GM18511 (cell line): Measurements from ENCODE around the gene NFAT5.
"Not testable (repeated sequence)": the region's sequence is repeated elsewhere in the genome, so short reads cannot be mapped to it uniquely, and the experiment has no call there.

Experiments
- ATAC-seq: cut with Tn5 transposase; IDR thresholded peaks from one replicate; pipeline ENCODE4 v1.9.1; 2021; ENCODE audit warnings: mild to moderate bottlenecking, moderate library complexity; ENCODE audit not compliant: unreplicated experiment

NFAT5 gene

DNA sequence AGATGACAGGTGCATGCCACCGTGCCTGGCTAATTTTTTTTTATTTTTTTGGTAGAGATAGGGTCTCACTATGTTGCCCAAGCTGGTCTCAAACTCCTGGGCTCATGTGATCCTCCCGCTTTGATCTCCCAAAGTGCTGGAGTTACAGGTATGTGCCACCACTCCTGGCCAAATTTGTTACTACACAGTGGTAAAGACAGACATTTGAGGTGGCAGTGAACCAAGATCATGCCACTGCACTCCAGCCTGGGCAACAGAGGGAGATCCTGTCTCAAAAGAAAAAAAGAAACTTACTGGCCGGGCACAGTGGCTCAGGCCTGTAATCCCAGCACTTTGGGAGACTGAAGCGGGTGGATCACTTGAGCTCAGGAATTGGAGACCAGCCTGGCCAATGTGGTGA lies 163.3 kb downstream of the NFAT5 start:
- ATAC-seq = not testable (repeated sequence)

DNA sequence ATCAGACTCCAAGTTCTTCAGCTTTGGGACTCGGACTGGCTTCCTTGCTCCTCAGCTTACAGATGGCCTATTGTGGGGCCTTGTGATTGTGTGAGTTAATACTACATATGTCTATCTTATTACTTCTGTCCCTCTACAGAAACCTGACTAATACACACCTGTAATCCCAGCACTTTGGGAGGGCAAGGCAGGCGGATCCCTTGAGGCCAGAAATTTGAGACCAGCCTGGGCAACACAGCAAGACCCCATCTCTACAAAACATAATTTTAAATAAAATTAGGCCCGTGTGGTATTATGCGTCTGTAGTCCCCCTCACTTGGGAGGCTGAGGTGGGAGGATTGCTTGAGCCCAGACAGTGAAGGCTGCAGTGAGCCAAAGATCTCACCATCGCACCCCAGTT lies 165.5 kb downstream of the NFAT5 start:
- not testable (repeated sequence) for ATAC-seq

DNA sequence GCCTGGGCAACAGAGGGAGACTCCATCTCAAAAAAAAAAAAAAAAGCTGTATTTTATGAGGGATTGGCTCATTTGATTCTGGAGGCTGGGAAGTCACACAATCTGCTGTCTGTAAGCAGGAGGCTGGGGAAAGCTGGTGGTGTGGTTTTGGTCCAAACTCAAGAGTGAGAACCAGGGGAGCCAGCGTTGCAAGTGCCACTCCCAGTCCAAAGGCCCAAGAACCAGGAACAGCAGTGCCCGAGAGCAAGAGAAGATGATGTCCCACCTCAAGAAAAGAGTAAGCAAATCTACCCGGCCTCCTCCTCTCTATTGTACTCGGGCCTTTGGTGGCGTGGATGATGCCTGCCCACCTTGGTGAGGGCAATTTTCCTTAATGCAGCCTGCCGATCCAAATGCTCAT lies 166.3 kb downstream of the NFAT5 start:
- ATAC-seq = no peak

DNA sequence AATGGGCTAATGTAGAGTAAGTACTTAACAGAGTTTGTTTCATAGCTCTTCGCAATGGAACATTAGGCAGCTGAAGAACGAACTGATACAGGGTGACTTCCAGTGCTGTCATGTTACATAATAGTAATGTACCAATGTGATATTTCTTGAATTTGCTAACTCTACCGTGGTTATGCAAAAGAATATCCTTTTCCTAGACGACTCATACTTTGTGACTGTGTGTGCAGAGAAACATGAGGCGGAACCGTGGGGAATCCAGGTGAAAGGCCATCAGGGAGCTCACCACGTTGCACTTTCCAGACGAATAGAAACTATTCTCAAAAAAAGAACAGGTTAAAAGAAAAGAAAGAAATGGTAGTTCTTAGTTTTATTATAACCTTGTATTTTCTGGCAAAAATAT lies 175.8 kb downstream of the NFAT5 start:
- ATAC-seq = no peak

DNA sequence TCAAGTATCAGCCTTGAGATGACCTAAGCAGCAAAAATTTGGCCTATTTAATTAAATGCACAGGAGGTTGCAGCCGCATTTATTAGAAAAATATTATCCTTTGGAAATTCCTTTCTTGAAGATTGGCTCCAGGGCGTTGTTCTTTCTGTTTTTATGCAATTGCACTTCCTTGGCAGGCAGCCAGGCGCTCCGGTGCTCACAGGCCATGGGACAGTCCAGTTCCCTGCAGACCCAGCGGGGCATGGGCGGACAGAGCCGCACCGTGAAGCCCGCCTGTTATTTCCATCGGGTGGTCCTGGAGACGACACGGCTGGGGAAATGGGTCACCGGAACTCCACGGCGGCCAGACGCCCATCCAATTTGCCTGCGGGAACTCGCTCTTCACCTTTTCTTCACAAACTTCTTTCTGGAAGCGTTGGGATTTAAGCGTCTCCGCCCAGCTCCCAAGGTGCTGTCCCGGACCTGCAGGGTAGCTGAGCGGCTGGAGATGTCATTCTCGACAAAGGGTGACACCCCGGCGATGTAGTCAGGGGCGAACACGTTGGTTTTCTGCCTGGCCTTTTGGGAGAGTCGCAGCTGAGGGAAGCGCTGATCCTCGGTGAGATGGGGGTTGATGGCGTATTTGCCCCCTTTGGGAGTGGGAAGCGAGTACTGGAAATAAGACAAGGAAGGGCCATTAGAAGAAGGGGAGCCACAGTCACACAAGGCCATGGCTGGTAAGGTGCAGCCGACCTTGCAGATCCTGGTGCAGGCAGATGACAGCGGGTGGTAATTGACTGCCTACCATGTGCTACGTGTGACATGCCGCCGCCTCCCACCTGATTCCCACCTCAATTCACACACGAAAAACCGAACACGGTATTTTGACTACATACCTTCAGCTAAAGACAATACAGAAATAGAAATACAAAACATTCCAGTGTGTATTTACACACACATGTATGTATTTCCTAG lies 176.5 kb downstream of the NFAT5 start:
- ATAC-seq = no peak

DNA sequence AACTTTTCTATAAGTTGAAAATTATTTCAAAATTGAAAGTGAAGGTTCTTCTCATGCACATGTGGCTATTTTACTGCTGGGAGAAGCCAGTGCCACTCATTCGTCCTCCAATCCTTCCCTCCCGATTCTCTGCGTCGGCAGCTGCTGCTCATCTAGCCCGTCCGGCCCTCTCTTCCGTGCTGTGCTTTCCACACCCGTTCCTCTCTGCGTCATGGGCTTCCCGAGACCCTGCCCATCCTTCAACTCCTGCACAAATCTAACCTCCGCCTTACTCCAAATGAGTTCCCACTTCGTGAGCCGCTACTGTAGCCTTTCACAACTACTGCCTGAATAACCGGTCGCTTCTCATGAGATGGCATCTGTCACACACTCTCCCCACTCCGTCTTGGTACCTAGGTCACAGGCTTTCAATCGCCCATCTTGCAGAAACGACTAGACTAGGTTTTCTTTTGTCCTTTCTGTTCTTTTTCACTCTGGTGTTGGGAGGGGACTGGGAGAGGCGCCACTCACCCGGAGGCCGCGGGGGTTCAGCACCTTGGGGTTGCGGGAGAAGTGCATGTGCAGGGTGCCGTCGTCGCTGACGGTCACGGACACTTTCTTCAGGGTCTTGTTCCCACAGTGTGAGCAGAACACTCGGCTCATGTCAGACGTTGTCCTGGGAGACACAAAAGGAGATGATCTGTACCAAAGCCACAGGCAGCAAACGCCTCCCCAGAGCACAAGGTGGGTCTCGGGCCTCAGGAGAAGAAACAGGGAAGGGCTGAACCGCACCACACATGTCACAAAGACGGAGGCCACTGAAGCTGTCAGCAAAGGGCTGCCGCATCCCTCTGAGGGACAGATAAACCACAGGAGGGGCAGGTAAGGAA lies 178.8 kb downstream of the NFAT5 start:
- ATAC-seq = no peak

DNA sequence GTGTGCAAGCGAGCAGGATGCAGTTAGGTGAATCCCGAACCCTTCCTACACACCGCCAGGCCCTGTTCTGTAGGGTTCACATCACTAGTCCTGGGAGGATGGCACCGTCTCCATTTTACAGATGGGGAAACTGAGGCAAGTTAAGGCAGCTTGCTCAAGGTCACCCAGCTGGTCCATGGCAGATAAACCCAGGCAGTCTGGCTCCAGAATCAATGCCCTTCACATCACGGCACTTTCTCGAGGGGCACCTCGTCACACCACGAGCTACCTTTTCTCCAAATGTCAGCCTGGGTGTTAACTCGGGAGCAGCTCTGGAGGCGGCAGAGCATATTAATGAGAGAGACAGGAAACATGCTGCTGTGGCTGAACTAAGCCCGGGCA lies 179.5 kb downstream of the NFAT5 start:
- no peak for ATAC-seq

DNA sequence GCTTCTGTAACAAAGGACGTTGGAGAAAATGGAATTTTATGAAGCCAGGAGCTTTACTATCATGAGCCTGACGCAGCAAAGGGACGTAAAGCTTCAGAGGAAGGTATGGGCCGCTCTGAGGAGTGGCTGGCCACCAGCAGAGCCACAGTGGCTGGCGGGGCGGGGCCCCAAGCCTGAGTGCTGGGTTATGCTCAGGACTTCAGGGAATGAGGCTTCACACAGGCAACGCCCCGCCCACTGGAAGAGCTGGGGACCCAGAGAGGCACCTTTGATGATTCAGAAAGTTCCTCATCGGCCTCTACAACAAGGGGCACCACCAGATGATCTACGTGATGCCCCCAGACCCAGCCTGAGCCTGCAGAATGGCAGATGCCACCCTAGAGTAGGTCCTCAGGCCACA lies 180.2 kb downstream of the NFAT5 start:
- no peak for ATAC-seq

DNA sequence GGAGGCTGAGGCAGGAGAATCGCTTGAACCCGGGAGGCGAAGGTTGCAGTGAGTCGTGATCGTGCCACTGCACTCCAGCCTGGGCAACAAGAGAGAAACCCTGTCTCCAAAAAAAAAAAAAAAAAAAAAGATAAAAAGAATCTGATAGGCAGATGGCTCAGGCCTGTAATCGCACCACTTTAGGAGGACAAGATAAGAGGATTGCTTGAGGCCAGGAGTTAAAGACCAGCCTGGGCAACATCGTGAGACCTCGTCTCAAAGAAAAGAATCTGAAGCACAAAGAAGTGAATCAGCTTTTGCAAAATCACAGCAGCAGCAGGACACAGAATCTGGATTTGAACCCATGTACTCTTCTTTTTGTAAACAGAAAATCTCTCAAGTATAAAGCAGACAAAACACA lies 181.3 kb downstream of the NFAT5 start:
- no peak for ATAC-seq

DNA sequence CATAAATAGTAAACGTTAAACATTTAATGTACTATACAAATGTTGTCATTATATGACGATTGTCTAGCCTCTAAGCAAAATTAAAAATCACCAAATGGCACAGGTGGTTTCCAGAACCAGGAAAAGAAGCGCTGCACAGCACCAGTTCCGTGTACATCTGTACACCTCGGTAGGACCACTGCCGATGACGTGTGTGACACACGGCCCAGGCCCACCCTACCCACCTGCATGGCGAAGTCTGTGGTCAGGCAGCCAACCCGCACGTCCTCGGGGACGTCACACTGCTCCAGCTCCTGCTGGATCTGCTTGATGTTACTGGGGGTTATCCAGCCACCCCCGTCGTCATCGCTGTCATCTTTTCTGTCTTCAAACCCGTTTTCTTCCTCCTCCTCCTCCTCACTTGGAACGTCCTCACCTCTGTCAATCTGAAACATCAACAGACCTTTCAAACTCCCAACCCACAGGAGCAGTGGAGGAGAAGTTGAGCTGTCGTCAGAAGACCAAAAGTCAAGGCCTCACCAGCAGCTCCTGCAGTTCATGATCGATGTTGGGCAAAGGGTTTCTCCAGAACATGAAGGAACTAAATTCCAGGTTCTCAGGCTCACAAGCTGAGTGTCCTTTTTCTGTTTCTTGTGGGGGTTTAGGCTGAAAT lies 183.1 kb downstream of the NFAT5 start:
- no peak for ATAC-seq

DNA sequence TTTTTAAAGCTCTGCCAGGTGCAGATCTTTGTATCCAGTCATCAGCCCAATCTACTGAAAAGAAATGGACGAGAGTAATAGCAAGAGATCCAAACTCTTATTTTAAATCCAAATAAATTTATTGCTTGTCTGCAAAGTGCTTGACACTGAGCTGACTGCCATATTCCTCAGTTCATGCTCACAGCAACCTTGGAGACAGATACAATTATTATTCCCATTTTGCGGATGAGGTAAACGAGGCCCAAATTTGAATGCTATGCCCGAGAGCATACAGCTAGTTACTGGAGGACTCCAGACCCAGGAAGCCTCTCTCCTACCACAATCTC lies 188.3 kb downstream of the NFAT5 start:
- ATAC-seq = no peak
